HepG2 (cell line): ENCODE measurements around the gene GDAP1L1. TPM values are rescaled to one million over a fixed set of nuclear protein-coding genes. Genes with fewer than 3 reads are reported as not detected.

Experiments
- CENPT ChIP-seq: sonication (generic); formaldehyde crosslinking; IDR thresholded peaks from 2 replicates; pipeline ENCODE4 v1.8.0; 2022; ENCODE audit warnings: low read depth, mild to moderate bottlenecking, moderate library complexity, missing genetic modification reagents
- CHCHD3 ChIP-seq: sonication (generic); formaldehyde crosslinking; IDR thresholded peaks from 2 replicates; pipeline ENCODE4 v1.8.0; 2022; ENCODE audit warnings: mild to moderate bottlenecking, missing genetic modification reagents, moderate library complexity
- GABPA ChIP-seq, 2 experiments: IDR thresholded peaks; 2 replicates each; pipeline ENCODE4 v1.6.1; 2011 to 2016; ENCODE audit warnings: low read depth in 2 of 2, low read length in 1 of 2, missing biosample characterization in 1 of 2, missing genetic modification characterization in 1 of 2
- KDM3A ChIP-seq: IDR thresholded peaks from 2 replicates; pipeline ENCODE4 v1.6.1; 2018; ENCODE audit warnings: low read depth, missing compliant biosample characterization
- RCOR2 ChIP-seq: IDR thresholded peaks from 2 replicates; pipeline ENCODE4 v1.6.1; 2016; ENCODE audit warnings: missing biosample characterization, missing genetic modification reagents
- TCF12 ChIP-seq, 2 experiments: fragments of 450-650 bp in 1 of 2; sonication (generic) in 1 of 2; formaldehyde crosslinking in 1 of 2; IDR thresholded peaks; 2 replicates each; pipeline versions ENCODE4 v1.6.1 to v1.8.0; 2017 to 2022; ENCODE audit warnings: antibody characterized with exemption in 1 of 2, mild to moderate bottlenecking in 1 of 2, missing genetic modification reagents in 1 of 2, moderate library complexity in 1 of 2
- YY1 ChIP-seq: IDR thresholded peaks from 2 replicates; pipeline ENCODE4 v1.6.1; 2011; ENCODE audit warnings: low read length, low read depth, moderate library complexity, mild to moderate bottlenecking; ENCODE audit not compliant: insufficient read depth, insufficient replicate concordance
- ZFAT ChIP-seq: sonication (generic); formaldehyde crosslinking; conservative IDR thresholded peaks from 2 replicates; pipeline ENCODE4 v1.8.1; 2023; ENCODE audit warnings: missing genetic modification reagents, inconsistent platforms
- ZNF207 ChIP-seq: fragments of 450-650 bp; IDR thresholded peaks from 2 replicates; pipeline ENCODE4 v1.6.1; 2016; ENCODE audit warnings: antibody characterized with exemption, borderline replicate concordance
- ZNF589 ChIP-seq: sonication (generic); formaldehyde crosslinking; conservative IDR thresholded peaks from 2 replicates; pipeline ENCODE4 v1.8.0; 2022; ENCODE audit warnings: mild to moderate bottlenecking, moderate library complexity, missing genetic modification reagents
- ZNF598 ChIP-seq: sonication (generic); formaldehyde crosslinking; IDR thresholded peaks from 2 replicates; pipeline ENCODE4 v1.5.1; 2020; ENCODE audit warnings: mild to moderate bottlenecking, missing genetic modification reagents, borderline replicate concordance
- ZNF749 ChIP-seq: sonication (generic); formaldehyde crosslinking; IDR thresholded peaks from 2 replicates; pipeline ENCODE4 v1.8.0; 2022; ENCODE audit warnings: mild to moderate bottlenecking, missing genetic modification reagents, moderate library complexity, borderline replicate concordance
- polyA plus RNA-seq, 8 experiments: library from polyadenylated mRNA; depleted of rRNA in 3 of 8; stranded (reverse) in 7 of 8; unstranded in 1 of 8; fragments of >200 nt; fragmentation: Illumina TruSeq in 4 of 8; extraction: Trizol in 4 of 8; gene quantifications; 2 replicates each; pipeline versions ENCODE4 v1.2.1 to v1.2.3, GENCODE V29; 2011 to 2016; ENCODE audit warnings: low read depth in 4 of 8, missing spikeins in 1 of 8, mixed read lengths in 1 of 8; ENCODE audit not compliant: insufficient read depth in 1 of 8
- total RNA-seq, 5 experiments: library from RNA; depleted of rRNA; stranded (reverse); fragments of >200 nt; fragmentation: Illumina TruSeq; extraction: Trizol; gene quantifications; 2 replicates each; pipeline ENCODE4 v1.2.3, GENCODE V29; 2016; ENCODE audit warnings: low read depth in 1 of 5
- TF ChIP-seq, protein P1 (sequence below): sonication (generic); formaldehyde crosslinking; IDR thresholded peaks from 2 replicates; pipeline ENCODE4 v1.5.1; 2020; ENCODE audit warnings: mild to moderate bottlenecking, missing genetic modification reagents, borderline replicate concordance
- TF ChIP-seq, protein P2 (sequence below): sonication (generic); formaldehyde crosslinking; IDR thresholded peaks from 2 replicates; pipeline ENCODE4 v1.5.1; 2020; ENCODE audit warnings: mild to moderate bottlenecking, missing genetic modification reagents, moderate library complexity
- TF ChIP-seq, protein P3 (sequence below): IDR thresholded peaks from 2 replicates; pipeline ENCODE4 v1.6.1; 2016; ENCODE audit warnings: control low read depth
- TF ChIP-seq, protein P4 (sequence below): sonication (generic); formaldehyde crosslinking; IDR thresholded peaks from 2 replicates; pipeline ENCODE4 v1.4.0; 2020; ENCODE audit warnings: missing genetic modification reagents, borderline replicate concordance
- TF ChIP-seq, protein P5 (sequence below): sonication (generic); formaldehyde crosslinking; IDR thresholded peaks from 2 replicates; pipeline ENCODE4 v1.8.0; 2023; ENCODE audit warnings: mild to moderate bottlenecking, missing genetic modification reagents

GDAP1L1 gene
- total and polyA plus RNA-seq, 2 of the 13 experiments (the other 11 are each of a cell fraction or from before 2014, with no cell fraction given): 0.04 TPM; not detected in 1

DNA sequence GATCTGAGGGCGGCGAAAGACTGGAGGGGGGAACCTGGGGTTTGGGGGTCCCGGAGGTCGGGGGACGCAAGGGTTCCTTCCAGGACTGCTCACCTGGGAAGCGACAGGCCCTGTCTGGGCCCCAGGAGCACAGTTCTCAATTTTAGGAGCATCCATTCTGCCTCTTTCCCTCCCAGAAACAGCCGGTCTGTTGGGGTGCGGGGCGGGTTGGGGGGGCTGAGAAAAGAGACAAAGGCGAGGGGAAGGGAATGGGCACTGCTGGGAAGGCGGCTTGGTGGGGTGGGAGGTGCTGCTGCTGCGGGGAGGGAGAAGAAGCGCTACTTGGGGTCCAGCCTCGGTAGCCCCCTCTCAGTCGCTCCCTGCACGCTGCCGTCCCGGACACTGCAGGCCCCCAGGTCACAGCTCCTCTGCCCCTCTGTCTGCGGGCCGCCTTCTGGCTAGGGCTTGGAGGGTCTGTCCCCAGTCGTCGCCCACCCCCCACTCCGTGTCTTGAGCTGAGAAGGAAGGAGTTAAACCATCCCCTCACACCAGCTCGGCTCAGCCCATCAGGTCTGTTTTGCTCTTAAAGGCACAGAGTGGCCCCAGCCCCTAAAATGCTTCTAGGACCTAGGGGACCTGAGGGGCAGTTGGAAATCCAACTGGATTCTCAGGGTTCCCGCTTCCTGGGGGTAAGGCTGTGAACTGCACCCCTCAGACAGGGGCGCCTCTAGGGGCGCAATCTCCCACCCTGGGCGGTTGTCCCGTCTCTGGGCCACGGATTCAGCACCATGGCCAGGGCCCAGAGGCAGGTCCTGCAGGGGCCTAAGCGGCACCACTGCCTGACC, 690 bp downstream of the GDAP1L1 start (continued):
- peak; percentile 90 for TF ChIP-seq CENPT (CRISPR knock-in tag)
- TF ChIP-seq YY1: no peak
- TF ChIP-seq ZNF749: peak; percentile 96; the same call in 1 of the 2 replicates
- peak; percentile 87; the same call in 1 of the 2 replicates for TF ChIP-seq ZFAT (CRISPR knock-in tag)
- TF ChIP-seq ZNF598: peak; percentile 98; the same call in 1 of the 2 replicates
- TF ChIP-seq CHCHD3 (CRISPR knock-in tag): peak; percentile 91; the same call in 1 of the 2 replicates
- TF ChIP-seq, protein P1, sequence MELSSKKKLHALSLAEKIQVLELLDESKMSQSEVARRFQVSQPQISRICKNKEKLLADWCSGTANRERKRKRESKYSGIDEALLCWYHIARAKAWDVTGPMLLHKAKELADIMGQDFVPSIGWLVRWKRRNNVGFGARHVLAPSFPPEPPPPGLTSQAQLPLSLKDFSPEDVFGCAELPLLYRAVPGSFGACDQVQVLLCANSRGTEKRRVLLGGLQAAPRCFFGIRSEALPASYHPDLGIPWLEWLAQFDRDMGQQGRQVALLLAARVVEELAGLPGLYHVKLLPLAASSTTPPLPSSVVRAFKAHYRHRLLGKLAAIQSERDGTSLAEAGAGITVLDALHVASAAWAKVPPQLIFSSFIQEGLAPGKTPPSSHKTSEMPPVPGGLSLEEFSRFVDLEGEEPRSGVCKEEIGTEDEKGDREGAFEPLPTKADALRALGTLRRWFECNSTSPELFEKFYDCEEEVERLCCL (CRISPR knock-in tag): peak; percentile 86; the same call in 1 of the 2 replicates
- TF ChIP-seq GABPA (IDR thresholded peaks at IDR 0.05; ENCODE audit: low read depth, low read length): no peak
- peak; percentile 25; the same call in 1 of the 2 replicates for TF ChIP-seq GABPA (CRISPR knock-in tag; IDR thresholded peaks at IDR 0.05; ENCODE audit: low read depth)
- no peak for TF ChIP-seq TCF12 (IDR thresholded peaks at IDR 0.05)
- peak; percentile 50; the same call in 1 of the 2 replicates for TF ChIP-seq TCF12 (CRISPR knock-in tag; IDR thresholded peaks at IDR 0.05)
- TF ChIP-seq KDM3A: peak; percentile 95; the same call in 1 of the 2 replicates
- TF ChIP-seq, protein P2, sequence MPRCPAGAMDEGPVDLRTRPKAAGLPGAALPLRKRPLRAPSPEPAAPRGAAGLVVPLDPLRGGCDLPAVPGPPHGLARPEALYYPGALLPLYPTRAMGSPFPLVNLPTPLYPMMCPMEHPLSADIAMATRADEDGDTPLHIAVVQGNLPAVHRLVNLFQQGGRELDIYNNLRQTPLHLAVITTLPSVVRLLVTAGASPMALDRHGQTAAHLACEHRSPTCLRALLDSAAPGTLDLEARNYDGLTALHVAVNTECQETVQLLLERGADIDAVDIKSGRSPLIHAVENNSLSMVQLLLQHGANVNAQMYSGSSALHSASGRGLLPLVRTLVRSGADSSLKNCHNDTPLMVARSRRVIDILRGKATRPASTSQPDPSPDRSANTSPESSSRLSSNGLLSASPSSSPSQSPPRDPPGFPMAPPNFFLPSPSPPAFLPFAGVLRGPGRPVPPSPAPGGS: peak; percentile 74; the same call in 1 of the 2 replicates
- TF ChIP-seq, protein P3, sequence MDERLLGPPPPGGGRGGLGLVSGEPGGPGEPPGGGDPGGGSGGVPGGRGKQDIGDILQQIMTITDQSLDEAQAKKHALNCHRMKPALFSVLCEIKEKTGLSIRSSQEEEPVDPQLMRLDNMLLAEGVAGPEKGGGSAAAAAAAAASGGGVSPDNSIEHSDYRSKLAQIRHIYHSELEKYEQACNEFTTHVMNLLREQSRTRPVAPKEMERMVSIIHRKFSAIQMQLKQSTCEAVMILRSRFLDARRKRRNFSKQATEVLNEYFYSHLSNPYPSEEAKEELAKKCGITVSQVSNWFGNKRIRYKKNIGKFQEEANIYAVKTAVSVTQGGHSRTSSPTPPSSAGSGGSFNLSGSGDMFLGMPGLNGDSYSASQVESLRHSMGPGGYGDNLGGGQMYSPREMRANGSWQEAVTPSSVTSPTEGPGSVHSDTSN (CRISPR knock-in tag): no peak
- TF ChIP-seq ZNF589: peak; percentile 87
- TF ChIP-seq ZNF207: no peak
- TF ChIP-seq, protein P4, sequence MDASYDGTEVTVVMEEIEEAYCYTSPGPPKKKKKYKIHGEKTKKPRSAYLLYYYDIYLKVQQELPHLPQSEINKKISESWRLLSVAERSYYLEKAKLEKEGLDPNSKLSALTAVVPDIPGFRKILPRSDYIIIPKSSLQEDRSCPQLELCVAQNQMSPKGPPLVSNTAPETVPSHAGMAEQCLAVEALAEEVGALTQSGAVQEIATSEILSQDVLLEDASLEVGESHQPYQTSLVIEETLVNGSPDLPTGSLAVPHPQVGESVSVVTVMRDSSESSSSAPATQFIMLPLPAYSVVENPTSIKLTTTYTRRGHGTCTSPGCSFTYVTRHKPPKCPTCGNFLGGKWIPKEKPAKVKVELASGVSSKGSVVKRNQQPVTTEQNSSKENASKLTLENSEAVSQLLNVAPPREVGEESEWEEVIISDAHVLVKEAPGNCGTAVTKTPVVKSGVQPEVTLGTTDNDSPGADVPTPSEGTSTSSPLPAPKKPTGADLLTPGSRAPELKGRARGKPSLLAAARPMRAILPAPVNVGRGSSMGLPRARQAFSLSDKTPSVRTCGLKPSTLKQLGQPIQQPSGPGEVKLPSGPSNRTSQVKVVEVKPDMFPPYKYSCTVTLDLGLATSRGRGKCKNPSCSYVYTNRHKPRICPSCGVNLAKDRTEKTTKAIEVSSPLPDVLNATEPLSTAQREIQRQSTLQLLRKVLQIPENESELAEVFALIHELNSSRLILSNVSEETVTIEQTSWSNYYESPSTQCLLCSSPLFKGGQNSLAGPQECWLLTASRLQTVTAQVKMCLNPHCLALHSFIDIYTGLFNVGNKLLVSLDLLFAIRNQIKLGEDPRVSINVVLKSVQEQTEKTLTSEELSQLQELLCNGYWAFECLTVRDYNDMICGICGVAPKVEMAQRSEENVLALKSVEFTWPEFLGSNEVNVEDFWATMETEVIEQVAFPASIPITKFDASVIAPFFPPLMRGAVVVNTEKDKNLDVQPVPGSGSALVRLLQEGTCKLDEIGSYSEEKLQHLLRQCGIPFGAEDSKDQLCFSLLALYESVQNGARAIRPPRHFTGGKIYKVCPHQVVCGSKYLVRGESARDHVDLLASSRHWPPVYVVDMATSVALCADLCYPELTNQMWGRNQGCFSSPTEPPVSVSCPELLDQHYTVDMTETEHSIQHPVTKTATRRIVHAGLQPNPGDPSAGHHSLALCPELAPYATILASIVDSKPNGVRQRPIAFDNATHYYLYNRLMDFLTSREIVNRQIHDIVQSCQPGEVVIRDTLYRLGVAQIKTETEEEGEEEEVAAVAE (CRISPR knock-in tag): peak; percentile 96
- TF ChIP-seq RCOR2: peak; percentile 68
- TF ChIP-seq, protein P5, sequence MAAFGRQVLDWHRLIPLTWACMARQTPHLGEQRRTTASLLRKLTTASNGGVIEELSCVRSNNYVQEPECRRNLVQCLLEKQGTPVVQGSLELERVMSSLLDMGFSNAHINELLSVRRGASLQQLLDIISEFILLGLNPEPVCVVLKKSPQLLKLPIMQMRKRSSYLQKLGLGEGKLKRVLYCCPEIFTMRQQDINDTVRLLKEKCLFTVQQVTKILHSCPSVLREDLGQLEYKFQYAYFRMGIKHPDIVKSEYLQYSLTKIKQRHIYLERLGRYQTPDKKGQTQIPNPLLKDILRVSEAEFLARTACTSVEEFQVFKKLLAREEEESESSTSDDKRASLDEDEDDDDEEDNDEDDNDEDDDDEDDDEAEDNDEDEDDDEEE (CRISPR knock-in tag): peak; percentile 99
